OCI-LY3 (cell line): ENCODE measurements around the gene ILKAP.

Experiments used
- H2AFZ ChIP-seq: fragments of 200-600, 300-600 bp; shearing (Covaris generic); 2 replicates; pipeline ENCODE4 v1.6.0; 2014; ENCODE audit warnings: antibody characterized with exemption, low read depth, low read length
- H3K27ac ChIP-seq: fragments of 200-600, 300-600 bp; sonication (generic); 2 replicates; pipeline ENCODE4 v1.5.1; 2014; ENCODE audit warnings: mild to moderate bottlenecking, low read length, moderate library complexity, mixed read lengths
- H3K27me3 ChIP-seq: fragments of 200-600, 300-600 bp; sonication (generic); 2 replicates; pipeline ENCODE4 v1.6.1; 2014; ENCODE audit warnings: low read depth, low read length, mixed read lengths
- H3K36me3 ChIP-seq: fragments of 200-600, 300-600 bp; sonication (generic); replicated peaks from 2 replicates; pipeline ENCODE3; 2014; ENCODE audit warnings: low read depth, low read length, mixed read lengths
- H3K4me1 ChIP-seq: fragments of 300-600, 200-600 bp; sonication (generic); 2 replicates; pipeline ENCODE4 v1.6.1; 2014; ENCODE audit warnings: low read length, mixed read lengths
- H3K4me2 ChIP-seq: fragments of 200-600, 300-600 bp; sonication (generic); 2 replicates; pipeline ENCODE4 v1.6.1; 2014; ENCODE audit warnings: low read length, mixed read lengths
- H3K4me3 ChIP-seq: fragments of 300-600, 200-600 bp; sonication (generic); 2 replicates; pipeline ENCODE4 v1.5.1; 2014; ENCODE audit warnings: antibody characterized with exemption, mild to moderate bottlenecking, low read length, moderate library complexity
- H3K79me2 ChIP-seq: fragments of 300-600, 200-600 bp; shearing (Covaris generic); 2 replicates; pipeline ENCODE4 v1.6.1; 2014; ENCODE audit warnings: mild to moderate bottlenecking, low read length, mixed read lengths
- H3K9ac ChIP-seq: fragments of 300-600, 200-600 bp; shearing (Covaris generic); 2 replicates; pipeline ENCODE4 v1.6.0; 2014; ENCODE audit warnings: mild to moderate bottlenecking, low read length, moderate library complexity
- H3K9me3 ChIP-seq: fragments of 200-600, 300-600 bp; shearing (Covaris generic); 2 replicates; pipeline ENCODE4 v1.6.1; 2014; ENCODE audit warnings: low read length, mixed read lengths; ENCODE audit not compliant: insufficient read depth
- H4K20me1 ChIP-seq: fragments of 200-600, 300-600 bp; sonication (generic); 2 replicates; pipeline ENCODE4 v1.6.1; 2016; ENCODE audit warnings: low read length, mixed read lengths; ENCODE audit not compliant: insufficient read depth
- EZH2phosphoT487 ChIP-seq: fragments of 200-600 bp; shearing (Covaris generic); IDR thresholded peaks from 2 replicates; pipeline ENCODE4 v1.6.1; 2018; ENCODE audit warnings: antibody characterized with exemption, mixed run types, low read depth
- TF ChIP-seq, protein P1 (sequence below): fragments of 200-600, 300-600 bp; sonication (generic); IDR thresholded peaks from 2 replicates; pipeline ENCODE4 v1.5.1; 2014; ENCODE audit warnings: antibody characterized with exemption, low read length, low read depth

The ILKAP gene

DNA sequence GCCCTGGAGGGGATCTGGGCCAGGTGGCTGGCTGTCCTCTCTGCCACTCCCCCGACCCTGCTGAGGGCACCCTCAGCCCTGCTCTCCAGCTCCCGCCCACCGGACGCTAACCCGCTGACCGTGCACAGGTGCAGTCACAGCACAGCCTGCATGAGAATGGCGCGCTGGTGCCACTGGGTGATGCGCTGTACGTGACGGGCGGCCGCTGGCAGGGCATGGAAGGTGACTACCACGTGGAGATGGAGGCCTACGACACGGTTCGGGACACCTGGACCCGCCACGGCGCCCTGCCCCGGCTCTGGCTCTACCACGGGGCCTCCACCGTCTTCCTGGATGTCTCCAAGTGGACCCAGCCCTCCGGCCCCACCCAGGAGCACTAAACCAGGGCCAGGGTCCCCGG lies 52.8 kb downstream of the ILKAP start:
- no peaks in the 10 kb centered on the region for H4K20me1 ChIP-seq
- no peaks in the 10 kb centered on the region for H3K27me3 ChIP-seq
- H3K4me2 ChIP-seq: no peak overlapping the region
- H3K27ac ChIP-seq: no peak overlapping the region
- TF ChIP-seq, protein P1, sequence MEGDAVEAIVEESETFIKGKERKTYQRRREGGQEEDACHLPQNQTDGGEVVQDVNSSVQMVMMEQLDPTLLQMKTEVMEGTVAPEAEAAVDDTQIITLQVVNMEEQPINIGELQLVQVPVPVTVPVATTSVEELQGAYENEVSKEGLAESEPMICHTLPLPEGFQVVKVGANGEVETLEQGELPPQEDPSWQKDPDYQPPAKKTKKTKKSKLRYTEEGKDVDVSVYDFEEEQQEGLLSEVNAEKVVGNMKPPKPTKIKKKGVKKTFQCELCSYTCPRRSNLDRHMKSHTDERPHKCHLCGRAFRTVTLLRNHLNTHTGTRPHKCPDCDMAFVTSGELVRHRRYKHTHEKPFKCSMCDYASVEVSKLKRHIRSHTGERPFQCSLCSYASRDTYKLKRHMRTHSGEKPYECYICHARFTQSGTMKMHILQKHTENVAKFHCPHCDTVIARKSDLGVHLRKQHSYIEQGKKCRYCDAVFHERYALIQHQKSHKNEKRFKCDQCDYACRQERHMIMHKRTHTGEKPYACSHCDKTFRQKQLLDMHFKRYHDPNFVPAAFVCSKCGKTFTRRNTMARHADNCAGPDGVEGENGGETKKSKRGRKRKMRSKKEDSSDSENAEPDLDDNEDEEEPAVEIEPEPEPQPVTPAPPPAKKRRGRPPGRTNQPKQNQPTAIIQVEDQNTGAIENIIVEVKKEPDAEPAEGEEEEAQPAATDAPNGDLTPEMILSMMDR: no peak
- TF ChIP-seq EZH2phosphoT487: no peak
- no peaks in the 10 kb centered on the region for H3K36me3 ChIP-seq
- H3K4me1 ChIP-seq: no peaks in the 10 kb centered on the region
- H3K79me2 ChIP-seq: no peaks in the 10 kb centered on the region
- H3K9ac ChIP-seq: no peak overlapping the region
- no peak overlapping the region for H3K4me3 ChIP-seq
- no peaks in the 10 kb centered on the region for H3K9me3 ChIP-seq
- no peak overlapping the region for H2AFZ ChIP-seq

DNA sequence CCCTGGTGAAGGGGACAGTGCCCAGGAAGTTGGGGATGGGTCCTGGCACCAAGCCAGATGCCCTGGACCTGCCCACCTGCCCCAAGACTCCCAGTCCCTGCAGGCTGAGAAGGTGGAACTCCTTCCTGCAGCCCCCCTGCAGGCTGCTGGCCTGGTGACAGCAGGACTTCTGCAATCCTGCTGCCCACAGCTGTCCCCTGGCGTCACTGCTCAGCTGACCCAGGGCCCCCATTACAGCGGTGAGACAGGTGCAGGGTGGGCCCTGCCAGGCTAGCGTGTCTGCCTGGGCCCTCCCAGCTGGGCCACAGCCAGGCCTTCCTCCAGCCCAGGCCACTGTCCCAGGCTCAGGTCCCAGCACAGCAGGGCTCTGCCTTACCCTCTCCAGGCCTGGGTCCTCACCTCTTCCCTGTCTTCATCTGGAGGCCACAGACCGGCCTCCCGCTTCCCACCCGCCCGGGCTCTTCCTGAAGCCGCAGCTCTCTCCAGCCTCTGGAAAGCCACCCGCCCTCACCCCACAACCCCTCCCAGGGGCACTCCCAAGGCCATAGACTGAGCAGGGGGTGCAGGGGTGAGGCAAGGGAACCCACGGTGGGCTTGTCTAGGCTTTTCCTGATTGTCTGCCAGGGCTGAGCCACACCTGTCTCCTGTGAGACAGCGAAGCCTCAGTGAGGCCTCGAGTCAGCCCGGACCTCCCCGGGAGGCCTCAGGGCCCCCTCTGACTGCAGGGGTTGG lies 53.5 kb downstream of the ILKAP start:
- Histone ChIP-seq H3K4me3 (no peak overlapping the region), H3K27me3 (no peaks in the 10 kb centered on the region), H3K9ac (no peak overlapping the region), H3K9me3 (no peaks in the 10 kb centered on the region), H2AFZ (no peak overlapping the region), H3K4me2 (no peak overlapping the region), H3K79me2 (no peaks in the 10 kb centered on the region), H4K20me1 (no peaks in the 10 kb centered on the region), H3K4me1 (no peaks in the 10 kb centered on the region), H3K36me3 (no peaks in the 10 kb centered on the region), H3K27ac (no peak overlapping the region)
- TF ChIP-seq, protein P1: no peak
- no peak for TF ChIP-seq EZH2phosphoT487

DNA sequence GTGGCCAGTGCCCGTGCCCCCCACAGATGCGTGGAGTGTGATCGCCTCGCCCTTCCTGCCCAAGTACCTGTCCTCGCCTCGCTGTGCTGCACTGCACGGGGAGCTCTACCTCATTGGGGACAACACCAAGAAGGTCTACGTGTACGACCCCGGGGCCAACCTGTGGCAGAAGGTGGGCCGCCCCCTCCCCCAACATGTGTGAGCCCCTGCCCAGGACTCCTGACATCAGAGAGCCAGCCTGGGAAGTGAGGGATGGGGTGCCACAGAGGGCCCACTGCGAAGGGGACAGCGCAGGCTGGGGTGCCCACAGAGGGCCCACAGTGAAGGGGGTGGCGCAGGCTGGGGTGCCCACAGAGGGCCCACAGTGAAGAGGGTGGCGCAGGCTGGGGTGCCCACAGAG lies 54.5 kb downstream of the ILKAP start:
- H3K4me2 ChIP-seq: no peak overlapping the region
- no peak overlapping the region for H2AFZ ChIP-seq
- TF ChIP-seq, protein P1: no peak
- TF ChIP-seq EZH2phosphoT487: no peak
- no peak overlapping the region for H3K4me3 ChIP-seq
- no peaks in the 10 kb centered on the region for H3K79me2 ChIP-seq
- no peaks in the 10 kb centered on the region for H3K27me3 ChIP-seq
- no peaks in the 10 kb centered on the region for H3K36me3 ChIP-seq
- H3K9ac ChIP-seq: no peak overlapping the region
- no peak overlapping the region for H3K27ac ChIP-seq
- no peaks in the 10 kb centered on the region for H3K9me3 ChIP-seq
- H3K4me1 ChIP-seq: no peaks in the 10 kb centered on the region
- H4K20me1 ChIP-seq: no peaks in the 10 kb centered on the region

DNA sequence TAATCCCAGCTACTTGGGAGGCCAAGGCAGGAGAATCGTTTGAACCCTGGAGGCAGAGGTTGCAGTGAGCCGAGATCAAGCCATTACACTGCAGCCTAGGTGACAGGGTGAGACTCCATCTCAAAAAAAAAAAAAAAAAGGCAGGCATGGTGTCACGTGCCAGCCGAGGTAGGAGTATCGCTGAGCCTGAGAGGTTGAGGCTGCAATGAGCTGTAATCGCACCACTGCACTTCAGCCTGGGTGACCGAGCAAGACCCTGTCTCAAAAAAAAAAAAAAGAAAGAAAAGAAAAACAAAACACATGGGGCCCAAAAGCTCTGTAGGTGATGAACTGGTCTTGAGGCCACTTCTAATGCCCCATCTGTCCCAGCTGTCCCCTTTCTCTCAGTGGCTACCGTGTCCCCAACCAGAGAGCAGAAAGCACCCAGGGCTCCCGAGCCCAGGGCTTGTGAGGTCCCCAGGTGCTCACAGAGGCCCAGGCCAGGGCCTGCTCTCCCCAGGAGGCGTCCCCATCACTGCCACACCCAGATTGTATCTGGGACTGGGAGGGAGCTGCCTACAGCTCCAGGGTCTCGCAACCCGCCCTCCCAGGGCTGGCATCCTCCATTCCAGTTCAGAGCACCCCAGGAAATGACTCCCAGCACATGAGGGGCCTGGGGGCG lies 56.5 kb downstream of the ILKAP start:
- Histone ChIP-seq H3K27ac (no peak overlapping the region), H3K79me2 (no peaks in the 10 kb centered on the region), H4K20me1 (no peaks in the 10 kb centered on the region), H3K36me3 (no peaks in the 10 kb centered on the region), H3K27me3 (no peaks in the 10 kb centered on the region), H2AFZ (no peak overlapping the region), H3K4me3 (no peak overlapping the region), H3K4me1 (no peaks in the 10 kb centered on the region), H3K4me2 (no peak overlapping the region), H3K9ac (no peak overlapping the region), H3K9me3 (no peaks in the 10 kb centered on the region)
- no peak for TF ChIP-seq EZH2phosphoT487
